ENCODE results near the gene TNFAIP1. TPM values are rescaled to one million over a fixed set of nuclear protein-coding genes. Genes with fewer than 3 reads are reported as not detected.

The TNFAIP1 gene
- total RNA-seq, 1 experiment from 2014 or later = 49.4 TPM

GRCh38 chr17:28370744-28371103, 35.2 kb downstream of the TNFAIP1 start:
- no peak for DNase-seq (ENCODE audit: low read depth)

- peak; percentile 95 for DNase-seq (ENCODE audit: low read depth)
Measured at GRCh38 chr17:28371245-28372202, 36.0 kb downstream of the TNFAIP1 start, which contains the start of gene SARM1. SARM1 (plus strand) TSS chr17:28371694; CDS start chr17:28372033, 339 bp downstream.

GRCh38 chr17:28372203-28372944, 36.8 kb downstream of the TNFAIP1 start:
- DNase-seq (ENCODE audit: low read depth) = peak; percentile 47

GRCh38 chr17:28372945-28373274, 37.3 kb downstream of the TNFAIP1 start:
- no peak for DNase-seq (ENCODE audit: low read depth)

- peak; percentile 41 for DNase-seq (ENCODE audit: low read depth)
Measured at GRCh38 chr17:28379814-28380801, 44.5 kb downstream of the TNFAIP1 start.

GRCh38 chr17:28381141-28381825, 45.7 kb downstream of the TNFAIP1 start:
- DNase-seq (ENCODE audit: low read depth) = no peak

GRCh38 chr17:28384281-28385036, 48.9 kb downstream of the TNFAIP1 start:
- DNase-seq (ENCODE audit: low read depth) = no peak

GRCh38 chr17:28385037-28385400, 49.5 kb downstream of the TNFAIP1 start:
- DNase-seq (ENCODE audit: low read depth) = no peak

GRCh38 chr17:28385406-28385805, 49.8 kb downstream of the TNFAIP1 start:
- no peak for DNase-seq (ENCODE audit: low read depth)

GRCh38 chr17:28386391-28386790, 50.8 kb downstream of the TNFAIP1 start:
- DNase-seq (ENCODE audit: low read depth) = no peak

- DNase-seq (ENCODE audit: low read depth) = no peak
Measured at GRCh38 chr17:28388106-28388505, 52.5 kb downstream of the TNFAIP1 start.

GRCh38 chr17:28390141-28390540, 54.6 kb downstream of the TNFAIP1 start:
- DNase-seq (ENCODE audit: low read depth) = no peak

- DNase-seq (ENCODE audit: low read depth) = no peak
Measured at GRCh38 chr17:28390563-28390962, 55.0 kb downstream of the TNFAIP1 start.

- DNase-seq (ENCODE audit: low read depth) = no peak
Measured at GRCh38 chr17:28390984-28391383, 55.4 kb downstream of the TNFAIP1 start.

- DNase-seq (ENCODE audit: low read depth) = no peak
Measured at GRCh38 chr17:28391401-28391800, 55.8 kb downstream of the TNFAIP1 start.

- DNase-seq (ENCODE audit: low read depth) = no peak
Measured at GRCh38 chr17:28392491-28392890, 56.9 kb downstream of the TNFAIP1 start.

- DNase-seq (ENCODE audit: low read depth) = peak; percentile 58
Measured at GRCh38 chr17:28394337-28395116, 59.0 kb downstream of the TNFAIP1 start.

GRCh38 chr17:28395426-28395825, 59.9 kb downstream of the TNFAIP1 start:
- no peak for DNase-seq (ENCODE audit: low read depth)

GRCh38 chr17:28395968-28396367, 60.4 kb downstream of the TNFAIP1 start:
- DNase-seq (ENCODE audit: low read depth) = no peak

All from Daoy (cell line).